Activated naive CD4-positive, alpha-beta T cell treated with anti-CD3 and anti-CD28 coated beads, Interleukin-2, amount 10 ng/mL, durations not matched to agents 7 days and 5 days (primary cell): ENCODE data around the gene GADD45B.
A peak's percentile ranks its signal among the peaks of the same experiment; 100 is the strongest.

ENCODE experiments used
- CTCF ChIA-PET: fragments of 350-600 bp; sonication (Branson Sonifier 250); formaldehyde crosslinking; loops from one replicate; lab custom pipeline; 2021; ENCODE audit warnings: antibody characterized with exemption; lab: Charles Lee
- DNase-seq: peaks from one replicate; pipeline ENCODE4 v3.0.0-alpha.2; 2020
- H3K27ac Mint-ChIP-seq: one replicate; pipeline ENCODE4 v1.8.0; 2021; ENCODE audit warnings: mild to moderate bottlenecking, moderate library complexity, mixed read lengths
- H3K27me3 Mint-ChIP-seq: one replicate; pipeline ENCODE4 v1.8.0; 2021; ENCODE audit warnings: mild to moderate bottlenecking, mixed read lengths
- H3K36me3 Mint-ChIP-seq: one replicate; pipeline ENCODE4 v1.8.0; 2021; ENCODE audit warnings: mixed read lengths
- H3K4me1 Mint-ChIP-seq: one replicate; pipeline ENCODE4 v1.8.0; 2021; ENCODE audit warnings: mixed read lengths
- H3K4me3 Mint-ChIP-seq: one replicate; pipeline ENCODE4 v1.8.0; 2021; ENCODE audit warnings: mild to moderate bottlenecking, moderate library complexity, mixed read lengths
- H3K9me3 Mint-ChIP-seq: one replicate; pipeline ENCODE4 v1.8.0; 2021; ENCODE audit warnings: mixed read lengths

GADD45B gene, protein sequence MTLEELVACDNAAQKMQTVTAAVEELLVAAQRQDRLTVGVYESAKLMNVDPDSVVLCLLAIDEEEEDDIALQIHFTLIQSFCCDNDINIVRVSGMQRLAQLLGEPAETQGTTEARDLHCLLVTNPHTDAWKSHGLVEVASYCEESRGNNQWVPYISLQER

DNA sequence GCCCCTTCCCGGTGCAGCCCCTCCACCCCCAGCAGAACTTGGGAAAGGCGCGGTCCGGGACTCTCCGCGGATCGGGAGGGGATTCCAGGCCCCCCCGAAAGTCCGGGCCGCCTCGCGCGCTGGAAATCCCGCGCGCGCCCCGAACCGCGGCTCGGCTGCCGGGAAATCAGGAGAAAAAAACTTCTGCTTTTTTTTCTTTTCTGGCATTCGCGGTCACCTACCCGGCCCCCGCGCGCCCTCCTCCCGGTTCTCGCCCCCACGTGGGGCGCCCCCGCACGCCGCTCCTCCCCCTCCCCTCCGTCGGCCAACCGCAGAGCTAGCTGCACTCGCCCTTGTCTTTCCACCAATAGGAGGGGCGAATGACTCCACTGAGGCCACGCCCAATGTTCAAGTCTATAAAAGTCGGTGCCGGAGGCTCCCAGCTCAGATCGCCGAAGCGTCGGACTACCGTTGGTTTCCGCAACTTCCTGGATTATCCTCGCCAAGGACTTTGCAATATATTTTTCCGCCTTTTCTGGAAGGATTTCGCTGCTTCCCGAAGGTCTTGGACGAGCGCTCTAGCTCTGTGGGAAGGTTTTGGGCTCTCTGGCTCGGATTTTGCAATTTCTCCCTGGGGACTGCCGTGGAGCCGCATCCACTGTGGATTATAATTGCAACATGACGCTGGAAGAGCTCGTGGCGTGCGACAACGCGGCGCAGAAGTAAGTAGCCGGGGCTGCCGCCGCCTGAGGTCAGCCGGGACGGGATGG, at the start of gene GADD45B:
Gene GADD45B (plus strand): TSS at position 426 of the 749 bp plus-strand sequence. CDS start 232 bp downstream, at position 658.
- H3K9me3 Mint-ChIP-seq = no peaks in the 10 kb centered on the region
- CTCF ChIA-PET = interaction anchor here (0.9 to 4.2 kb wide), 14 partner anchors 13 to 161 kb away, joined by 3 to 63 read pairs (median 5); partner anchors contain the start of gene LMNB2
- peaks cover 35% of the 10 kb centered on the region for H3K4me1 Mint-ChIP-seq
- H3K36me3 Mint-ChIP-seq = peaks cover 21% of the 10 kb centered on the region
- H3K27ac Mint-ChIP-seq = peak within 1 kb of the TSS; percentile 92
- DNase-seq = peak; percentile 98
- peak within 1 kb of the TSS; percentile 89 for H3K4me3 Mint-ChIP-seq
- H3K27me3 Mint-ChIP-seq = peaks cover 11% of the 10 kb centered on the region

DNA sequence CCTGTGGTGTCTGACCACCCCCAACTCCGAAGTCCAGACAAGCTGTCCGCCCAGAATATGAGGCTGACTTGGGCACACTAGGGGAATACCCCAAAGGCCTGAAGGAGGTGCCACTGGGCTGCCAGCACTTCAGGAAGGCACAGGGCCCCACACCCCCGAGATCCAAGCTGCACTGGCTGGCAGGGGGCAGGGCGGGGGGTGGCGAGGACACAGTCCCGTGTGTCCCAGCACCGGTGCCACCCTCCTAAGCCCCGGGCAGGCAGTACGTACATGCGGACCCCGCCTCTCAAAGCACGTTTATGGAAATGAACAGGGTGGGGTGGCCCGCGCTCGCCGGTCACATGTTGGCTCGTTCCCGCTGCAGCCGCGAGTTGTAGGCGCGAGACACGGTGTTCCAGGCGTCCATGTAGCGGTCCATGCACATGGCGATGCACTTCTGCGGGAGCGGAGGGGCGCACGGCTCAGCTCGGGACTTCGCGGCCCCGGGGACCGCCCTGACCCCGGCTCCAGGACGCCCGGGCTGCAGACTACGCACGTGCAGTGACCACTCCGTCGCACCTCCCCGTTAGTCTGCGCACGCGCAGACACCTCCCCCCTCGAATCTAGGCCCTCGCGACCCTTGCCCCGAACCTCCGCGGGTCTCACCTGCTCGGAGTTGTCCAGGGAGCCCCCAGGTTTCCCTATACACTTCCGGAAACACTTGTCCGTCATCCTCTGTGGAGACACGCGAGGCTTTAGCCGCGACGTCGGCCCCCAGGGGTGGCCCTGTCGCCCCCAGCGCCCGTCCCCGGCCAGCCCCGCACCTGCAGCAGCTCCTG, 49.1 kb upstream of the GADD45B start:
- Mint-ChIP-seq H3K9me3 (no peaks in the 10 kb centered on the region), H3K27me3 (peaks cover 6% of the 10 kb centered on the region), H3K27ac (peak overlapping the region; percentile 95), H3K36me3 (peaks cover 15% of the 10 kb centered on the region), H3K4me3 (peak overlapping the region; percentile 89), H3K4me1 (peaks cover 19% of the 10 kb centered on the region)
- CTCF ChIA-PET = no interaction called here
- DNase-seq = peak; percentile 73

DNA sequence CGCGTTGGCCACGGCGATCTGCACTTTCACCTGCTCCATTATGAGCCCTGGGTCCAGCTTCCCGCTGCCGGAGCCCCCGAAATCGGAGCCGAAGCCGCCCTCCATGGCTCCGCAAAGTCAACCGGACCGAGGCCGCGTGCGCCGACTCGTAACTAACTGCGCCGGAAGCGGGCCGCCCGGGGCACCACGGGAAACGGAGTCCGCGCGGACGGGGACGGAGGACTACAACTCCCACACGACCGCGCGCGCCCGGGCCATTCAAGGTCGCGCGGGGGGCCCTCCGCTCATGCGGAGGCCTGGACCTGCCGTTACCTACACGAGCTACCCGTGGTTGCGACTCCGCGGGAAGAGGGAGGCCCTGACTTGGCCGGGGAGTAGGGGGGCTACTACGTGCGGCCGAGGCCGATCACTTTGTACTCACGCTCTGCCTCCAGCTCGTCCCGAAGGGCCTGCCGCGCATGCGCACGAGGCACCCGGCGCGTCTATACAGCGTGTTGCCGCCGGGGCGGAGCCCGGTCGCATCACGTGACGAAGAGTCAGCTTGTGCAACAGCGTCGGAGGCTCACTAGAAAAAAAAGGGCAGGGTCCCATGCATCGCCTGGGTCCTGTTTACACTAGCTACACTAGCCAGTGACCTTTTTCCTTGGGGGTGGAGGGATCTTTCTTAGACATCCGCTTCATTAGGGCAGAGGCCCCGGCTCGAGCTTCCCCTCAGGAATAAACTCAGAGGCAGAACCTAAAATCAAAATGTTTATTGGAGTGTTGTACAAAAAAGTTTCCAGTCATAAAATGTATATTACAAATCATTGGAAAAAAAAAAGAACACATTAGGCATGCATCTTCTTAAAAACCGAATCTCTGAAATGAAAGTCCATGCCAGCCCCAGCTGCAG, 48.3 kb upstream of the GADD45B start, which contains the start of gene TIMM13:
Gene TIMM13 (minus strand): TSS at position 158 of the 892 bp plus-strand sequence. CDS start 53 bp downstream, at position 105.
- CTCF ChIA-PET = interaction anchor here (0.6 to 1.5 kb wide), 3 partner anchors 19 to 156 kb away, joined by 3 to 4 read pairs (median 3); partner anchors contain the start of gene LMNB2
- Mint-ChIP-seq H3K9me3 (no peaks in the 10 kb centered on the region), H3K27ac (peak within 1 kb of the TSS; percentile 95), H3K4me3 (peak within 1 kb of the TSS; percentile 89), H3K27me3 (peaks cover 6% of the 10 kb centered on the region), H3K36me3 (peaks cover 15% of the 10 kb centered on the region), H3K4me1 (peaks cover 19% of the 10 kb centered on the region)
- DNase-seq = peak; percentile 97

DNA sequence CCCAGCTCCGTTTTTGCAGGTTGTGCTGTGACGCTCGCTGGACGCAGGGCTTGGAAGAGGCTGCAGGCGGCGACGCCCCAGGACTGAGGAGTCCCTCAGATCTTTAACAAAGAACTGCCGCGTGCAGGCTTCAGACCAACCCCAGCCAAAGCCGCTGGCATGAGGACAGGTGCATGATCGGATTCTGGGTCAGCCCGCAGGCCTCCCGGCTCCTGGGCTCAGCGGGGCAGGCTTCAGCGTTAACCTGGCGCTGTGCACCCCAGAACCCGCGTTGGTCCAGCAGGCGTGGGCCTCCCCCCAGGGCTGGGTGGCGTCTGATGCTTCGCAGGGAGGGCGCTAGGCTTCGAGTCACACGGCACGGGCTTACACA, 47.6 kb upstream of the GADD45B start:
- Mint-ChIP-seq H3K4me1 (peaks cover 19% of the 10 kb centered on the region), H3K36me3 (peaks cover 15% of the 10 kb centered on the region), H3K4me3 (no peak overlapping the region), H3K27me3 (peaks cover 6% of the 10 kb centered on the region), H3K27ac (peak overlapping the region; percentile 95), H3K9me3 (no peaks in the 10 kb centered on the region)
- no peak for DNase-seq
- CTCF ChIA-PET = interaction anchor here (0.8 to 1.5 kb wide), 2 partner anchors 18 to 29 kb away, joined by 3 to 4 read pairs; partner anchors contain the start of gene LMNB2

DNA sequence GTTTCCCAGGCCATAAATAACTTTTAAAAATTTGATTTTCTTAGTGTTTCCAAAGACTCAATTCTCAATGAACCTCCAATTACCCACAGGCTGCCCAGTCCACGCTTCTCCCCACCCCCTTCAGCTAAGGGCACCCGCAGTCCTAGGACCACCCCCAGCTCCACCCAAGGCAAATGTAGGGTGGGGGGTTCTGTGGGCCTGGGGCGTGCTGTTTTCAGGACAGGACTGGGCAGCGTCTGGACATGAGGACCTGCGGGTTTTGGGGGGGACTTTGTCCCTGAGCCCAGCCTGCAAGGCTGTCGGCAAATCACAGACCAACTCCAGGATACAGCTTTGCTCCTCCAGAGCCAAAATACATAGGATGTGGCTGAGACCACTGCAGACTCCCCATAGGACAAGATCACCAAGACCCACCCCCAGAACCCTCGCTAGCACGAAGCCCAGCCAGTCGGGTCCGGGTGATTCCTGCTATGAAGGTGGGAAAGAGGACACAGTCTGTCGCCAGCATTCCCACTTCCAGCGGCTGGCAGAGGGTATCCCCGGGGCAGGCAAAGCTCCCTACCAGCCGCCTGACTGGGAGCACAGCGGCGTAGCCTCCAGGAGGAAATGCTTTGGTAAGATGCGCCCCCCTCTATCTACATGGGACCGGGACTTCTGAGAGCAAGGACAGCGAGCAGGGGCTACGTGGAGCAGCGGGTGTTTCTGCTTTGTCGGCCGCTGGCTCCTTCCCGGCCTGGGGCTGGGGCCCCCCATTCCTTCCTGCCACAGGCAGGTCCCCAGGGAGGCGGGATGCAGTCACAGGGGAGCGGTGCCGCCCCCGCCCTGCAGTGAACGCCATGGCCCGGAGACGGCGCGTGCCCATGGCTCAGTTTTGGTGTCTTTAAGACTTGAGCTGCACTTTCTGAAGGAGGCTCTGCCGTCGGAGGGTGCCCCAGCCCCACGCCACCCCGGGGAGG, 46.9 kb upstream of the GADD45B start:
- peak overlapping the region; percentile 67 for H3K27ac Mint-ChIP-seq
- H3K9me3 Mint-ChIP-seq = no peaks in the 10 kb centered on the region
- H3K36me3 Mint-ChIP-seq = peaks cover 15% of the 10 kb centered on the region
- no peak overlapping the region for H3K4me3 Mint-ChIP-seq
- H3K27me3 Mint-ChIP-seq = peaks cover 6% of the 10 kb centered on the region
- no peak for DNase-seq
- peaks cover 19% of the 10 kb centered on the region for H3K4me1 Mint-ChIP-seq
- CTCF ChIA-PET = interaction anchor here (1.2 to 1.5 kb wide), 2 partner anchors 10 to 28 kb away, joined by 3 to 4 read pairs; partner anchors contain the start of gene LMNB2

DNA sequence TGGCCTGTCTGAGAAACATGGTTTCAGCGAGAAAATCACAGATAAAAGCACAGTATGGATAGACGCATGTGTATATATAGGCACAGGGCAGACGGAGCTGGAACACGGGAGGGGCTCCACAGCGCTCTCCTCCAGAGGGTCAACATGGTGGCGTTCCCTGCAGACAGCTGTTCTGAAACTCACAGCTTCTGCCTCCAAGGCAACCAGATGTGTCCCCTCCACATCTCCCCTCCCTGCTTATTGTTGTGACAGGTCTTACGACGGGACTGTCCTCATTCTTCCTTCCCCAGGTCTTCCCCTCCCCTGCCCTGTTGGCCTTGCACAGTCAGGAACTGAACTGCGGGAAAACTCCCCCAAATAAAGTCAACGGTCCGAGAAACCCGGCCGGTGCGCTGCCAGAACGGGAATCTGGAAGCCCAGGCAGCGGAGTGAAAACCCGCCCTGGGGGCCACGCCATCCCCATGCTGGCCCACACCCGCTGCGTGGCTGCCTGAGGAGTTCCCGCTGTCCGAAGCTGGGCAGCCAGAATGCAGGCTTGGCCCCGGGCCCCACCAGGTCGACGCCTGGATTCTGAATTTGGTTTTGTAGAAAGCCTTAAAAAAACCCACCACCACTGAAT, 45.9 kb upstream of the GADD45B start:
- DNase-seq = no peak
- no peaks in the 10 kb centered on the region for H3K9me3 Mint-ChIP-seq
- H3K27ac Mint-ChIP-seq = peak overlapping the region; percentile 64
- H3K36me3 Mint-ChIP-seq = peaks cover 17% of the 10 kb centered on the region
- H3K27me3 Mint-ChIP-seq = peaks cover 6% of the 10 kb centered on the region
- peaks cover 19% of the 10 kb centered on the region for H3K4me1 Mint-ChIP-seq
- H3K4me3 Mint-ChIP-seq = no peak overlapping the region
- CTCF ChIA-PET = interaction anchor here (1.2 kb wide), 1 partner anchor 9 kb away, joined by 3 read pairs; no protein-coding TSS in a partner anchor

DNA sequence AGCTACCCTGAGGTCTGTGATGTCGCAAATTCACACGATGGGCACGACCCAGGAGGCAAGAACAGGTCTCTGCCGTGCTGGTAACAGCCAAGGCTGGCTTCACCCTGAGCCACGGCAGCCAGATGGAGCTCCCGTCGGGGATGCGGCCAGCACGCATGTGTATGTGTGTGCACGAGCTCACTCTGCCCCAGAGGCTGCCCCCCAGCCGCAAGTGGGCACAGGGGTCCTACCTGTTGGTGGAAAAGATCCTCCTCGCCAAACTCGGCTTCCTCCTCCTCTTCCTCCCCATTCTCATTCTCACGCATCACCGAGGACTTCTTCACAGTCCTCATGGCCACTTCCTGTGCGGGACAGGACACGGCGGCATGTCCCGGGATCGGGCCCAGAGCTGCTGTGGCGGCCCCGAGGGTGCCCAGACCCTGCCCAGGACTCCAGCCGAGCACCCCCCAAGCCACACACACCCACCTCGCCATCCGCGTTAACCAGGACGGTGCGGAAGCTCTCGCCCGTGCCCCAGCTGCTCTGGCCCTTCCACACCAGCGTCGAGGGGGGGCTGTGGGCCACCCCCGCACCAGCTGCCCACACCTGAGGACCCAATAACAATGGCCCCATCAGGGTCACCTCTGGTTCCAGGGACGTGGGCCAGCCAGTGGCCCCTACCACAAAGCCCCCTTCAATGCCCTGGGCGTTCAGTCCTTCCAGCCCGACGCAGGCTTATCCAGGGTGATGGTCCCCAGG, 44.4 kb upstream of the GADD45B start:
- DNase-seq = no peak
- Mint-ChIP-seq H3K27me3 (peaks cover 6% of the 10 kb centered on the region), H3K36me3 (peaks cover 23% of the 10 kb centered on the region), H3K4me1 (peaks cover 13% of the 10 kb centered on the region), H3K27ac (no peak overlapping the region), H3K4me3 (no peak overlapping the region), H3K9me3 (no peaks in the 10 kb centered on the region)
- CTCF ChIA-PET = no interaction called here

DNA sequence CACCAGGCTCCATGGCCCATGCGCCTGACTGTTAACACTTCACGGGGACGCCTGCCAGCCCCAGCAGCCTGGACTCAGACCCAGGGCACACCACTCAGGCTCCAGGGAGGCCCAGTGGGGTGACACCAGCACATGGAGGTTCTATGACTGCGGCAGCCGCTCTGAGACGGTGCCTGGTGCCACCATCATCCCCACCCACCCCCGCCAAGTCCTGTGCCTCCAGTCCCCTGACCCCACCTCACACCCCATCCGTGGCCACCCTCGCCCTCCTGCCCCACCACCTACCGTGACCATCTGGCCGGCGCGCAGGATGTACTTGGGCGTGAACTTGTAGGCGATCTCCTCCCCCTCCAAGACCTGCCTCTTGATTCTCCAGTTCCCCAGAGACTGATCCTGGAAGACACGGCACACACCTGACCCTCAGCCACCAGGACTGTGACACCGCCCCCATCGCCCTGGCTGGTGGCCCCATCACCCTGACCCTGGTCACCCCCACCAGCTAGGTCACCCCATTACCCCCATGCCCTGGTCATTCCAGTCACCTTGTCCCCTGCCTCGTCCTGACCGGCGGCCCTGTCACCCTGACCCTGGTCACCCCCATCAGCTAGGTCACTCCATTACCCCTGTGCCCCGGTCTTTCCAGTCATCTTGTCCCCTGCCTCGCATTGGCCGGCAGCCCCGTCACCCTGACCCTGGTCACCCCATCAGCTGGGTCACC, 43.6 kb upstream of the GADD45B start:
- H3K9me3 Mint-ChIP-seq = no peaks in the 10 kb centered on the region
- H3K4me3 Mint-ChIP-seq = no peak overlapping the region
- peaks cover 9% of the 10 kb centered on the region for H3K4me1 Mint-ChIP-seq
- no peak overlapping the region for H3K27ac Mint-ChIP-seq
- peaks cover 22% of the 10 kb centered on the region for H3K36me3 Mint-ChIP-seq
- CTCF ChIA-PET = no interaction called here
- peaks cover 6% of the 10 kb centered on the region for H3K27me3 Mint-ChIP-seq
- no peak for DNase-seq

DNA sequence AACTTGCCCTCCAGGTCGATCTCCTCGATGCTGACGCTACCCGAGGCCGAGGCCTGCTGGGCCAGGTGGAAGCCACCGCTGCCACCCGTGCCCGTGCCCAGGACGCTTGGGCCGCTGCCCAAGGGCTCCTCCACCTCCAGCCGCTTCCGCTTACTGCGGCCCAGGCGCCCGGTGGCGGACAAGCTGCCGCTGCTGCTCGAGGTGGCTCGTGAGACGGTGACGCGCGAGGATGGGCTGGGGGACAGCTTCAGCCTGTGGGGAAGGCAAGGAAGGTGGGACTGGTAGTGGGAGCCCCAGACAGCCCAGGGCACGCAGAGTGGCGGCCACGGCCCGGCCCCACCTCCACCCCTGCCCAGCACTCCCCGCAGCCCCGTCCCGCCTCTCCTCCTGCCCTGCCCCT, 42.1 kb upstream of the GADD45B start:
- CTCF ChIA-PET = no interaction called here
- H3K4me3 Mint-ChIP-seq = no peak overlapping the region
- H3K9me3 Mint-ChIP-seq = no peaks in the 10 kb centered on the region
- peaks cover 23% of the 10 kb centered on the region for H3K36me3 Mint-ChIP-seq
- H3K27ac Mint-ChIP-seq = no peak overlapping the region
- DNase-seq = no peak
- H3K4me1 Mint-ChIP-seq = peaks cover 2% of the 10 kb centered on the region
- H3K27me3 Mint-ChIP-seq = no peaks in the 10 kb centered on the region

DNA sequence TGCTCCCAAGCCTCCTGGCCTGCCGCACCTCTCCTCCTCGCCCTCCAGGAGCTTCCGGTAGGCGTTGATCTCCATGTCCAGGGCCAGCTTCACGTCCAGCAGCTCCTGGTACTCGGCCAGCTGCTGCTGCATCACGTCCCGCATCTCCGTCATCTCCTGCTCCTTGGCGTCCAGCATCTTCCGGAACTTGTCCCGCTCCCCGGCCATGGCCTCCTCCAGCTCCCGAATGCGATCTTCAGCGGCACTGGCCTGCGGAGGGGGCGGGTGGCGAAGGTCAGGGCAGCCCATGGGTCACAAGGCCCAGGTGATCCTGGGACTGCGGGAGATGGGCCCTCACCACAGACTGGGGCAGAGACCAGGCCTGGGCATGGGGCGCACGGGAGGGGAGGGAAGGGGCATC, 41.7 kb upstream of the GADD45B start:
- DNase-seq = no peak
- CTCF ChIA-PET = no interaction called here
- no peaks in the 10 kb centered on the region for H3K27me3 Mint-ChIP-seq
- H3K27ac Mint-ChIP-seq = no peak overlapping the region
- H3K9me3 Mint-ChIP-seq = no peaks in the 10 kb centered on the region
- peaks cover 23% of the 10 kb centered on the region for H3K36me3 Mint-ChIP-seq
- H3K4me1 Mint-ChIP-seq = peaks cover 2% of the 10 kb centered on the region
- no peak overlapping the region for H3K4me3 Mint-ChIP-seq

DNA sequence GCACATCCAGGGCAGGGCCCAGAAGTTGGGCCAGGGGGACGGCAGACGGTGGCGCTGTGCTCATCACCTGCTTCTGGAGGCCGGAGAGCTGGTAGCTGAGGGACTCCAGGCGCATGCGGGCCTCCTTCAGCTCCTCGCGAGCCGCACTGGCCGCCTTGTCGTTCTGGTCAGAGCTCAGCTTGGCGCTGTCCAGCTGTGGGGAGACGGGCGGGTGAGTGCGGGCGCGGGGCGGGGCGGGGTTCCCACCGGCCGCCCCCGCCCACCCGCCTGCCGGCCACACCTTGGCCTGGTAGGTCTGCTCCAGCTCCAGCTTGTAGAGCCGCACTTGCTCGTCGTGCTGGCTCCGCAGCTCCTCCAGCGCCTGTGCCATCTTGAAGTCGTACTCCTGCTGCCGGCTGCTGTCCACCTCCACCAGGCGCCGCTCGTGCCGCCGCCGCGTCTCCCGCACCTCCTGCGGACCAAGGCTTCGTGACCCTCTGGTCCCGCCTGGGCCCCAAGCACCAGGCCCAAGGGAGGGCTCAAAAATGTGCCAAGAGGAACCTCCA, 41.1 kb upstream of the GADD45B start:
- H3K9me3 Mint-ChIP-seq = no peaks in the 10 kb centered on the region
- H3K27ac Mint-ChIP-seq = no peak overlapping the region

More for the DNA sequence above, 41.1 kb upstream of the GADD45B start:
- Mint-ChIP-seq H3K4me1 (no peaks in the 10 kb centered on the region), H3K27me3 (no peaks in the 10 kb centered on the region), H3K4me3 (no peak overlapping the region), H3K36me3 (peaks cover 21% of the 10 kb centered on the region)
- CTCF ChIA-PET = no interaction called here
- no peak for DNase-seq
